T-helper 1 cell treated with Interleukin-12 subunit alpha and Interleukin-12 subunit beta and Interleukin-4 antibody, amounts not matched to agents 30 μg/mL and 1 μg/mL, for 36 hours (primary cell): ENCODE results near the gene FMO4.
"Not testable (repeated sequence)": the region's sequence is repeated elsewhere in the genome, so short reads cannot be mapped to it uniquely, and the experiment has no call there.

ENCODE experiments used
- H3K27ac Mint-ChIP-seq: one replicate; pipeline ENCODE4 v1.8.0; 2021; ENCODE audit warnings: mild to moderate bottlenecking, mixed read lengths
- H3K27me3 Mint-ChIP-seq: one replicate; pipeline ENCODE4 v1.8.0; 2021; ENCODE audit warnings: low read depth, mixed read lengths
- H3K36me3 Mint-ChIP-seq: one replicate; pipeline ENCODE4 v1.8.0; 2021; ENCODE audit warnings: low read depth, mixed read lengths
- H3K4me1 Mint-ChIP-seq: one replicate; pipeline ENCODE4 v1.8.0; 2021; ENCODE audit warnings: low read depth, mixed read lengths
- H3K4me3 Mint-ChIP-seq: one replicate; pipeline ENCODE4 v1.8.0; 2021; ENCODE audit warnings: mild to moderate bottlenecking, moderate library complexity, mixed read lengths
- H3K9me3 Mint-ChIP-seq: one replicate; pipeline ENCODE4 v1.8.0; 2021; ENCODE audit warnings: mixed read lengths

Gene FMO4

DNA sequence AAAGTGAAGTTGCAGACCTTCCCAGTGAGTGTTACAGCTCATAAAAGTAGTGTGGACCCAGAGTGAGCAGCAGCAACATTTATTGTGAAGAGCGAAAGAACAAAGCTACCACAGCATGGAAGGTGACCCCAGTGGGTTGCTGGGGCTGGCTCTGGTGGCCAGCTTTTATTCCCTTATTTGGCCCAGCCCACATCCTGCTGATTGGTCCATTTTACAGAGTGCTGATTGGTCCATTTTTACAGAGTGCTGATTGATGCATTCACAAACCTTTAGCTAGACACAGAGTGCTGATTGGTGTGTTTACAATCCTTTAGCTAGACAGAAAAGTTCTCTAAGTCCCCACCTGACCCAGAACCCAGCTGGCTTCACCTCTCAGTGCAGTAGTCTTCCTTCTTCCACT is 76.8 kb downstream of the FMO4 start:
- not testable (repeated sequence) for H3K27ac Mint-ChIP-seq, H3K27me3 Mint-ChIP-seq, H3K36me3 Mint-ChIP-seq, H3K4me1 Mint-ChIP-seq, H3K4me3 Mint-ChIP-seq, H3K9me3 Mint-ChIP-seq
